K562 (cell line): ENCODE measurements around the gene TUT1. TPM values are rescaled to one million over a fixed set of nuclear protein-coding genes. Genes with fewer than 3 reads are reported as not detected.

Experiments
- ASH1L ChIP-seq: fragments of 450-650 bp; IDR thresholded peaks from 2 replicates; pipeline ENCODE4 v1.6.1; 2018; ENCODE audit warnings: borderline replicate concordance, mild to moderate bottlenecking, low read depth; ENCODE audit not compliant: partially characterized antibody
- CCNT2 ChIP-seq: IDR thresholded peaks from 2 replicates; pipeline ENCODE4 v1.6.1; 2011; ENCODE audit warnings: borderline replicate concordance, low read depth, mild to moderate bottlenecking, moderate library complexity, mixed read lengths, low read length; ENCODE audit not compliant: insufficient read length; ENCODE audit errors: extremely low read depth
- E2F8 ChIP-seq: fragments of 450-650 bp; IDR thresholded peaks from 2 replicates; pipeline ENCODE4 v1.7.1; 2018; ENCODE audit warnings: mild to moderate bottlenecking, low read depth; ENCODE audit not compliant: partially characterized antibody
- GTF2F1 ChIP-seq: IDR thresholded peaks from 2 replicates; pipeline ENCODE4 v1.6.1; 2011; ENCODE audit warnings: low read depth, low read length, improper control_type of control experiment
- NBN ChIP-seq: fragments of 450-650 bp; IDR thresholded peaks from 2 replicates; pipeline ENCODE4 v1.6.1; 2016; ENCODE audit warnings: low read depth, mild to moderate bottlenecking
- NFATC3 ChIP-seq: fragments of 450-650 bp; IDR thresholded peaks from 2 replicates; pipeline ENCODE4 v1.6.1; 2017; ENCODE audit warnings: mild to moderate bottlenecking
- NFYB ChIP-seq: IDR thresholded peaks from 2 replicates; pipeline ENCODE4 v1.6.1; 2011; ENCODE audit warnings: mild to moderate bottlenecking, moderate library complexity; ENCODE audit not compliant: insufficient read length; ENCODE audit errors: extremely low read depth
- NR4A1 ChIP-seq, 2 experiments: fragments of 250-450 bp in 1 of 2; fragments of 450-650 bp in 1 of 2; sonication (Bioruptor Pico) in 1 of 2; IDR thresholded peaks; 2 replicates each; pipeline versions ENCODE4 v1.4.0 to v1.6.1; 2016 to 2020; ENCODE audit warnings: mild to moderate bottlenecking in 2 of 2, missing compliant biosample characterization in 1 of 2, missing genetic modification characterization in 1 of 2, moderate library complexity in 1 of 2
- PATZ1 ChIP-seq: fragments of 250-450 bp; sonication (Bioruptor Pico); IDR thresholded peaks from 2 replicates; pipeline ENCODE4 v1.5.0; 2020; ENCODE audit warnings: mild to moderate bottlenecking, borderline replicate concordance
- SMAD2 ChIP-seq: fragments of 150-350 bp; IDR thresholded peaks from 2 replicates; pipeline ENCODE4 v1.6.1; 2014; ENCODE audit warnings: low read depth, mild to moderate bottlenecking, low read length
- SNRNP70 ChIP-seq: fragments of 200-400 bp; formaldehyde crosslinking; optimal IDR thresholded peaks from 2 replicates; pipeline ENCODE3; 2017; ENCODE audit warnings: low read depth, low read length
- SPI1 ChIP-seq: IDR thresholded peaks from 2 replicates; pipeline ENCODE4 v1.6.1; 2011; ENCODE audit warnings: low read depth, low read length, control low read depth, borderline replicate concordance
- STAT5B ChIP-seq: fragments of 250-450 bp; sonication (Bioruptor Pico); IDR thresholded peaks from 2 replicates; pipeline ENCODE4 v1.8.0; 2021; ENCODE audit warnings: mild to moderate bottlenecking, inconsistent platforms
- TEAD2 ChIP-seq: fragments of 450-650 bp; IDR thresholded peaks from 2 replicates; pipeline ENCODE4 v1.6.1; 2016; ENCODE audit warnings: missing genetic modification characterization, control low read depth, missing compliant biosample characterization
- UBTF ChIP-seq, 2 experiments: IDR thresholded peaks; 2 replicates each; pipeline ENCODE4 v1.6.1; 2012; ENCODE audit warnings: improper control_type of control experiment in 2 of 2, low read depth in 2 of 2, low read length in 2 of 2, borderline replicate concordance in 1 of 2
- XRCC3 ChIP-seq: fragments of 450-650 bp; IDR thresholded peaks from 2 replicates; pipeline ENCODE4 v1.6.1; 2017; ENCODE audit warnings: mild to moderate bottlenecking, moderate library complexity
- ZNF143 ChIP-seq: sonication (generic); formaldehyde crosslinking; IDR thresholded peaks from 2 replicates; pipeline ENCODE4 v1.9.0; 2022; ENCODE audit warnings: mild to moderate bottlenecking, missing genetic modification reagents
- ZNF354B ChIP-seq: fragments of 250-450 bp; sonication (Bioruptor Pico); IDR thresholded peaks from 2 replicates; pipeline ENCODE4 v1.4.0; 2020
- ZNF695 ChIP-seq: fragments of 450-650 bp; formaldehyde crosslinking; IDR thresholded peaks from 2 replicates; pipeline ENCODE4 v1.4.0; 2020; ENCODE audit warnings: mild to moderate bottlenecking, moderate library complexity
- ZNF75A ChIP-seq: fragments of 450-650 bp; formaldehyde crosslinking; IDR thresholded peaks from 2 replicates; pipeline ENCODE4 v1.4.0; 2020; ENCODE audit warnings: mild to moderate bottlenecking
- polyA plus RNA-seq, 8 experiments: library from polyadenylated mRNA; depleted of rRNA in 4 of 8; stranded (reverse) in 5 of 8; unstranded in 3 of 8; fragments of >200 nt; fragmentation: Nextera tagmentation in 2 of 8; fragmentation: Illumina TruSeq in 1 of 8; extraction: Ambion mirVana in 2 of 8; extraction: Trizol in 1 of 8; gene quantifications; 2 replicates each; pipeline versions ENCODE4 v1.2.1 to v1.2.3, GENCODE V29; 2011 to 2014; ENCODE audit warnings: inconsistent platforms in 1 of 8, missing spikeins in 1 of 8
- total RNA-seq, 7 experiments: library from RNA; depleted of rRNA in 6 of 7; stranded (reverse); fragments of >200 nt in 6 of 7; fragmentation: Illumina TruSeq in 2 of 7; extraction: Trizol in 2 of 7; gene quantifications; 2 replicates each; pipeline versions ENCODE4 v1.2.1 to v1.2.3, GENCODE V29; 2011 to 2021; ENCODE audit warnings: low replicate concordance in 1 of 7

The TUT1 gene
- total and polyA plus RNA-seq, 9 of the 15 experiments (the other 6 are each of a cell fraction or from before 2014, with no cell fraction given) = 0.66 to 44.3 (median 15.7) TPM

GRCh38 chr11:62556108-62556874 lies 35.0 kb downstream of the TUT1 start (continued):
- TF ChIP-seq UBTF (IDR thresholded peaks at IDR 0.05; ENCODE audit: borderline replicate concordance in 1 of 2, low read depth in 2 of 2, low read length in 2 of 2) (peak in 1 of 2 experiments; percentile 43; a peak in 1 of 4 replicates), ZNF695 (CRISPR knock-in tag) (0 out of 2 replicates have a peak, but pooled peaks have one; percentile 69), NBN (no peak; the same call in 1 of the 2 replicates), PATZ1 (CRISPR knock-in tag) (no peak), TEAD2 (tag) (no peak), ZNF143 (CRISPR knock-in tag) (0 out of 2 replicates have a peak, but pooled peaks have one; percentile 19), CCNT2 (peak; percentile 19), SNRNP70 (no peak), GTF2F1 (no peak), SPI1 (peak; percentile 45; the same call in 1 of the 2 replicates), XRCC3 (no peak), STAT5B (CRISPR knock-in tag) (no peak), ASH1L (no peak), NFATC3 (no peak), E2F8 (no peak), ZNF354B (CRISPR knock-in tag) (no peak), NFYB (peak; percentile 35), ZNF75A (CRISPR knock-in tag) (0 out of 2 replicates have a peak, but pooled peaks have one; percentile 29), SMAD2 (no peak), NR4A1 (CRISPR knock-in tag; IDR thresholded peaks at IDR 0.05) (0 out of 2 replicates have a peak, but pooled peaks have one; percentile 26), NR4A1 (tag; IDR thresholded peaks at IDR 0.05) (0 out of 2 replicates have a peak, but pooled peaks have one; percentile 19)
